Spinal cord (tissue), 10 donors: Measurements from ENCODE around the gene PRKD1. TPM values are rescaled to one million over a fixed set of nuclear protein-coding genes. Genes with fewer than 3 reads are reported as not detected.

Experiments
- DNase-seq, 6 donors: peaks; one replicate each; pipeline versions ENCODE4 v3.0.0 to v3.0.0-alpha.2; 2013 to 2015; ENCODE audit warnings: low spot score in 6 of 6, low read depth in 4 of 6
- H3K27ac ChIP-seq: one replicate; pipeline ENCODE4 v1.5.1; 2013; ENCODE audit warnings: low read depth, low read length, control low read depth
- H3K27me3 ChIP-seq: one replicate; pipeline ENCODE4 v1.6.1; 2013; ENCODE audit warnings: low read length; ENCODE audit not compliant: control insufficient read depth, insufficient read depth
- H3K36me3 ChIP-seq: one replicate; pipeline ENCODE4 v1.6.1; 2013; ENCODE audit warnings: low read length; ENCODE audit not compliant: control insufficient read depth, insufficient read depth
- H3K4me1 ChIP-seq: one replicate; pipeline ENCODE4 v1.6.1; 2013; ENCODE audit warnings: low read length; ENCODE audit not compliant: control insufficient read depth, insufficient read depth
- H3K4me3 ChIP-seq: one replicate; pipeline ENCODE4 v1.5.1; 2013; ENCODE audit warnings: low read depth, low read length, control low read depth
- H3K9me3 ChIP-seq: one replicate; pipeline ENCODE4 v1.6.1; 2013; ENCODE audit warnings: low read length; ENCODE audit not compliant: control insufficient read depth, insufficient read depth
- WGBS: methylation state at CpG from one replicate; pipeline ENCODE4 v1.1.5; 2013; ENCODE audit warnings: missing lambda C conversion rate; ENCODE audit not compliant: insufficient coverage; 5-methylcytosine and 5-hydroxymethylcytosine counted together
- polyA plus RNA-seq, 2 donors: library from polyadenylated mRNA; unstranded; fragments of 120-200 nt; gene quantifications; one replicate each; pipeline ENCODE4 v1.2.1, GENCODE V29; 2013; ENCODE audit not compliant: insufficient read length in 2 of 2
- total RNA-seq, 2 donors: library from RNA; depleted of rRNA in 1 of 2; stranded (reverse); fragments of 120-200 nt in 1 of 2; fragments of >200 nt in 1 of 2; gene quantifications; one replicate each; pipeline versions ENCODE4 v1.2.3 to v1.2.4, GENCODE V29; 2013 to 2014
- donor health status: healthy.

PRKD1 gene
- total and polyA plus RNA-seq, 4 donors, result 14.4 to 23.9 (median 20.9) TPM

DNA sequence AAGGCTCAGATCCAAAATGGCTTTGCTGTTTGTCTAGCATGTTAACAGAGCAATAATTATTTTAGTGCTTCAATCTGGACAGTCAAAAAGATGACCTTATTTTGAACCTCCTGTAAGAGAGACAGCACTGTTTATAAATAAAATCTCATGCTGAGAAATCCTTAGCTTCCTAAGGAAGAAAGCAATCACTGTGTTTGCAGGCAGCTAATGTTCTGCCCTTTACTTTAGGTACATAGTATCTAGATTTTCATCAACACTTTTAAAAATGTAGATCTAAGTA, 105.3 kb downstream of the PRKD1 start:
- Histone ChIP-seq H3K9me3 (no peaks in the 10 kb centered on the region), H3K4me3 (no peak overlapping the region), H3K4me1 (peaks cover 3% of the 10 kb centered on the region), H3K36me3 (no peaks in the 10 kb centered on the region), H3K27ac (no peak overlapping the region), H3K27me3 (no peaks in the 10 kb centered on the region)
- peak in 2 of 6 donors; percentile 41 to 63 for DNase-seq

DNA sequence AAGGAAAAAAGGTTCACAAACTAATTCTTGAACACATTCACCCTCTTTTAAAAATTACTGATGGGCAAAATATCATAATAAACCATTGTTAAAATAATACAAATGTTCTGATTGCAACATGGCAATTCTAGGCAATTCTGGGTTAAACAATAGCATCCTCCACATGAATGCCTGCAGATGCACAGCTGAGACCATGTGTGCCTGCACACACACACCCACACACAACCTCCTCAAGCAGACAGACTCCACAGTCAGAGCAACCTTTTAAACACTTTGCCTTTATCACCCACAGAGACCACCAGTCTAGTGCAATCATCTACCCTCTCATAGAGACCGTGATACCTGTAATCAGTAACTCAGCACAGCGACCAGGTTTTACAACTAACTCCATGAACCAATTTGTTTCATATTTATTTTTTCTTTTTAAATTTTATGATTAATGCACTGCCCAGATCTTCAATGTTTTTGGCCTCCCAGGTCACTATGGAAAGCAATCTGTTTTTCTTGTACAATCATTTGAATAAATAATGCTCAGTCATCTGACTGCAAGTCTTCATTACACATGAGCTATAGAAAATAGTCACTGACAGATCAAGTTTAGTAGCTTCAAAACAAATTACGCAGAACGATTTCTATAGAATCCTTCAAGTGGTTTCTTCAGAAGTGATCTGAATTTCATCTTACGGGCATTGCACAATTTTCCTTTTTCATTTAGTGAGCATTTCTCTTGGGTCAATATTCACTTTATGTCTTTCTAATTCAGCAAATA, 105.8 kb downstream of the PRKD1 start:
- peak overlapping the region; percentile 54 for H3K27ac ChIP-seq
- peak in 2 of 6 donors; percentile 37 to 72 for DNase-seq
- no peaks in the 10 kb centered on the region for H3K36me3 ChIP-seq
- 38% methylated on average over 1 of the region's 5 CpGs for WGBS
- H3K27me3 ChIP-seq, result no peaks in the 10 kb centered on the region
- H3K4me1 ChIP-seq, result peaks cover 3% of the 10 kb centered on the region
- no peaks in the 10 kb centered on the region for H3K9me3 ChIP-seq
- no peak overlapping the region for H3K4me3 ChIP-seq

DNA sequence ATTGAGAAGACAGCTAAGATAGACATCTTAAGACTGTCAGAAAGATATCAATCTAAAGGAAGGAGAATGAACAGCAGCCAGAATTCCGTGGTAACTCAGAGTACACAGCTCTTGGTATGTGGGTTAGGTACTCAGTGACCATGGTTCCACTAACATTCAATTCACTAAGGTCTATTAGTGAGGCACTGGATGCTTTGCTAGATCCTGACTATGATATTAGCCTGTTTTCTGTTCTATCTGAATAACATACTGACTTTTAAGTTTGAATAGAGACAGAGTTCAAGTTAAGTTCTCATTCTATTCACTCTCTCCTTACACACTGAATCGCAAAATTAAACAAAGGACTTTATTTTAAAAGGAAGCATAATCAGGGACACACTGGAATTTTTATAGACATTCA, 106.4 kb downstream of the PRKD1 start:
- no peaks in the 10 kb centered on the region for H3K9me3 ChIP-seq
- no peak for DNase-seq
- H3K4me3 ChIP-seq, result no peak overlapping the region
- H3K36me3 ChIP-seq, result no peaks in the 10 kb centered on the region
- H3K27ac ChIP-seq, result peak overlapping the region; percentile 54
- H3K4me1 ChIP-seq, result peaks cover 3% of the 10 kb centered on the region
- no peaks in the 10 kb centered on the region for H3K27me3 ChIP-seq
- no CpG with 5 or more reads among the region's 2 CpGs for WGBS

DNA sequence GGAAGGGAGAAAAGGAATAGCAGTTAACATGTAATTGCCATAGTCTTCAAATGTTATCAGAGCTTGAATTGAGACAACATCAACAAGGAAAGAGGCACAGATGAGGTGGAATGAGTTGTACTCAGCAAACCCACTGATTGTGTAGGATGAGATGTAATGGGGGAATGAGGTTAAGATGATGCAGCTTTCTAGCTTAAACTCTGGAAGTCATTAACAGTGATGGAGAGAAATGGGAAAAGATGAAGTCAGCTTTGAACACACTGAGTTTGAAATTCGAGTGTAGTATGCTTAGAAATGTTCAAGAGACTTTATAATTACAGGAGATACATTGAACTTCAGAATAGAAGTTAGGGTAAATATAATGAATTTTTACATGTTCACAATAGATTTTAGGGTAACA, 106.9 kb downstream of the PRKD1 start:
- Histone ChIP-seq H3K4me1 (peaks cover 6% of the 10 kb centered on the region), H3K4me3 (no peak overlapping the region), H3K9me3 (no peaks in the 10 kb centered on the region), H3K27me3 (no peaks in the 10 kb centered on the region), H3K27ac (peak overlapping the region; percentile 54), H3K36me3 (no peaks in the 10 kb centered on the region)
- no CpG with 5 or more reads among the region's 1 CpG for WGBS
- DNase-seq, result no peak

DNA sequence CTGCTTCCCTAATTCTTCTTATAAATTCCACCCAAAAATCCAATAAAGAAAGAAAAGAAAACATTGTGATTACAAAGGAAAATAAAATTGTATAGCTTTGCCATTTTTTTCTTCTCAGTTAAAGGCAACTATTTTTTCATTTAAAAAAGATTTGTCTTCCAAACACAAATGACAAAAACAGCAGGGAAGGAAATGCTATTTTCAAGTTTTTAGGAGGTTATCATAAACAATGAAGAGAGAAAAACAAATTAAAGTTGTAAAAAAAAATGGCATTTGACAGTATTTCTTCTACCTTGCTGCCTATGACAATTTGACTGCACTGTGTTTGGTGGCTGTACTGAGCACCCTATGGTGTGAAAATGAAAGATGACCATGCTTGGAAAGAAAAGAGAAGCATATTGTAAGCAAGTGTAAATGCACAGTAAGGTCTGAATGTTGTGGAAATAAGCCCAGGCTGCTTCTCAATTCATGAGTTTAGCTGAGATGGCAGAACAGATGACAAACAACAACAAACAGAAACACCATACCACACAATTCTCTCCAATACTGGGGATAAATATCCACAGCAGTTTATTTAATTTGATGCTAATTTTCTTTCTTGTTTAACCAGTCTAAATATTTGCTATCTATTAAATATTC, 109.8 kb downstream of the PRKD1 start:
- Histone ChIP-seq H3K9me3 (no peaks in the 10 kb centered on the region), H3K27me3 (no peaks in the 10 kb centered on the region)
- DNase-seq, result peak in 1 of 6 donors; percentile 75

DNA sequence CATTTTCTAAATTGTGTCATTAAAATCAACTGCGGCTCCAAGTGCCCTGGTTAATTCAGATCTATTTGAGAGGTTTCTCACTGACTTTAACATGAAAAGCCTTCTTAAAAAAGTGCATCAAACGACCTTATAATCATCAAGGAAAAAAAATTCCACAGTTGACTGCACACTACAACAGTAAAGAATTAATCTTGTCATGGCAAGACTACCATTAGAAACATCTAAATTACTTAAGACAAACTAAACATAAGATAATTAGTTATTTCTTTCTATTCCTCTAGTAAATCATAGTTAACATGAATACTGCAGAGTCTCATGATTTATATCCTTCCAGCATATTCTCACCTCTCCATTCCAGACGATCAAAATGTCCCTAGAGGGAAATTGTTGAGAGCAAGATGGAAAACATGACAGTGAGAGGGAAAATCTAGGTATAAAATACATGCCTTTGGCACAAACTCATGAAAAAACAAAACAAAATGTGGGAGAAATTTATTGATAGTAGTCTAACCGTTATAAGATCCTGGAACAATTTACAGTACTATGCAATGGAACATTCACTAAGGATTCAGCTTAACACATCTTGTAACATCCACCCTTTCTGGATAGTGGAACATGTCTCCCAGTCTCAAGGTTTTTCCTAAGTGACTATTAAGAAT, 112.5 kb downstream of the PRKD1 start:
- peaks cover 14% of the 10 kb centered on the region for H3K4me1 ChIP-seq
- no peaks in the 10 kb centered on the region for H3K9me3 ChIP-seq
- H3K27me3 ChIP-seq, result no peaks in the 10 kb centered on the region
- DNase-seq, result no peak
- no peaks in the 10 kb centered on the region for H3K36me3 ChIP-seq
- no peak overlapping the region for H3K4me3 ChIP-seq
- H3K27ac ChIP-seq, result peak overlapping the region; percentile 49
- no CpG with 5 or more reads among the region's 4 CpGs for WGBS

More for the DNA sequence above, 109.8 kb downstream of the PRKD1 start:
- peaks cover 13% of the 10 kb centered on the region for H3K4me1 ChIP-seq
- no peak overlapping the region for H3K27ac ChIP-seq
- H3K36me3 ChIP-seq, result no peaks in the 10 kb centered on the region
- H3K4me3 ChIP-seq, result no peak overlapping the region

DNA sequence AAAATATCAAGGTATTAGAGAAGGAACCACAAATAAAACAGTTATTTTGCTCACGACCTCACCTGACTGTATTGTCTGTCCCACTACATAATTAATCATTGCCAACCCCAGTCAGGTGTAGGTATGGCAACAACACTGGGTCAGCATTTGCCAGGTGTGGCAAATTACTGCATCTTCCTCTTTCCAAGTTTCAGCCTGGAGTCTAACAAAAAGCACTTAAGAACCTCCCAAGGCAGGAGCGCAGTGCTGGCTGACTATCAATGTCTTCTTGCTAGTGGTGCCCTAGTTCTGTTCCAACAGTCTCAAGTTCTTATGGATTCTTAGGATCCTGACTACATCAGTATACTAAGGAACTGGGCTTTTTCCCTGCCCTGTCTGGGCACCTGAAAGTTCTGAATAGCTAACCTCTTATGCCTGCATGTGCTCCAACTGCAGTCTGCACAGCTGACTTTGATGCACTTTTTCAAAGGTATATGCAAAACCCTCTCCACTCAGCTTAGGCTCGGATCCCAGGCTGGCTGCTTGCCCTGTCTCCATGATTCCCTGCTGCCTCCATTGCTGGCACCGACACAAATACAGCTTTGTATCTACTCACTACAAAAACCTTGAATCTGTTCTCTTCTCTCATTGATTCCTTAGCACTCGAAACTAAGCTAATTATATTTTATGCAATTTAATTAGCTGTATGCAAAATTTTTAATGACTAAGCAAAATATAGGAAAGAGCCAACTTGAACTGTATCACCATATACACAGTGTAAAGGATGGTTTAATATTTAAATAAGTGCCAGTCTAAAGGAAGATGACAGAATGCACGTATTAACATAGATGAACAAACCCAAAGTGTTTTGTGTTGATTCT, 113.3 kb downstream of the PRKD1 start:
- peaks cover 14% of the 10 kb centered on the region for H3K4me1 ChIP-seq
- peak overlapping the region; percentile 49 for H3K27ac ChIP-seq
- 41% methylated on average over 2 of the region's 6 CpGs for WGBS
- no peaks in the 10 kb centered on the region for H3K36me3 ChIP-seq
- DNase-seq, result peak; percentile 78 to 98 (median 81)
- H3K4me3 ChIP-seq, result no peak overlapping the region
- no peaks in the 10 kb centered on the region for H3K9me3 ChIP-seq
- H3K27me3 ChIP-seq, result no peaks in the 10 kb centered on the region

DNA sequence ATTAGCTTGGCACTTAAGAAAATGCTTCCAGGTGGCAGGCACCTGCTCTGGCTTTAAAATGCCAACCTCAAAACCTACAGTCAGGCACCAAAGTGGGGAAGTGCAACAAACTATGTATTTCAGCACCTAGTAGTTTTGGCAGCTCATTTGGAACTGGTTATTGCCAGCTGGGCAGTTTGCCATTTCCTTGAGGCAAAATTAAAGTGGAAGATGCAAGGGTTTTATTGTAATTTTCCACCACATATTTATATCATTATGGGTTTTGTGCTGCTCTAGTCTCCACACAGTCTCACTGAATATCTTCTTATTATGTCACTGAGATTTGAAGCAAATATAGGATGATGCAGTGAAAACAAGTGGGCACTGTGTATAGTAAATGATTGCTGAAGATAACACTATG, 117.0 kb downstream of the PRKD1 start:
- H3K9me3 ChIP-seq, result no peaks in the 10 kb centered on the region
- no peak overlapping the region for H3K4me3 ChIP-seq
- H3K36me3 ChIP-seq, result no peaks in the 10 kb centered on the region
- no peak overlapping the region for H3K27ac ChIP-seq
- peaks cover 10% of the 10 kb centered on the region for H3K4me1 ChIP-seq
- no peaks in the 10 kb centered on the region for H3K27me3 ChIP-seq
- peak in 2 of 6 donors; percentile 77 to 88 for DNase-seq

DNA sequence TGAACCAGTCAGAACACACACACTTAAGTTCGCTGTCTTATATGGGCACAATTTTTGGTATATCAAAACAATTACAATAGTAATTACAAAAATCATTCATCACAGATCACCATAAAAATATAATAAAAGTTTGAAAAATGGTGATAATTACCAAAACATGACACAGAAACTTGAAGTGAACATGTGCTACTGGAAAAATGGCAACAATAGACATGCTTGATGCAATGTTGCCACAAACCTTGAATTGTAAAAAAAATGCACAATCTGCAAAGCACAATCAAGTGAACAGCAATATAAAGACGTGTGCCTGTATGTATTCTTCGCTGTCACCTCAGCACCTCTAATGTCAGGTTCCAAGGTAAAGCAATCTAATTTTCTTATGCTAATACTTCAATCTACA, 117.6 kb downstream of the PRKD1 start:
- H3K27ac ChIP-seq, result no peak overlapping the region

More for the DNA sequence above, 117.6 kb downstream of the PRKD1 start:
- H3K36me3 ChIP-seq, result no peaks in the 10 kb centered on the region
- 100% methylated on average over 1 of the region's 3 CpGs for WGBS
- no peaks in the 10 kb centered on the region for H3K27me3 ChIP-seq
- no peak overlapping the region for H3K4me3 ChIP-seq
- no peak for DNase-seq
- no peaks in the 10 kb centered on the region for H3K9me3 ChIP-seq
- H3K4me1 ChIP-seq, result peaks cover 10% of the 10 kb centered on the region
